ENCODE measurements around the gene NLGN4X. TPM values are rescaled to one million over a fixed set of nuclear protein-coding genes. Genes with fewer than 3 reads are reported as not detected.

The NLGN4X gene
- polyA plus RNA-seq, 1 of the 3 experiments (the other 2 are of a cell fraction): 0.05 TPM

- Histone ChIP-seq H3K27ac (ENCODE audit: low read depth in 2 of 2, low read length in 1 of 2) (no peak overlapping the region), H4K20me1 (ENCODE audit: insufficient read depth) (no peaks in the 10 kb centered on the region), H3K9me2 (no peaks in the 10 kb centered on the region), H3K4me1 (ENCODE audit: control insufficient read depth in 1 of 2, insufficient read depth in 2 of 2, low read depth in 1 of 2, low read length in 1 of 2) (no peaks in the 10 kb centered on the region), H3K4me3 (ENCODE audit: low read depth in 2 of 2, low read length in 1 of 2) (no peak overlapping the region), H3K9me3 (0 out of 2 replicates have a peak, but pooled peaks cover 6% of the 10 kb centered on the region), H3K79me2 (ENCODE audit: insufficient read depth) (no peaks in the 10 kb centered on the region), H3K27me3 (ENCODE audit: insufficient read depth) (no peaks in the 10 kb centered on the region), H3K36me3 (replicated peaks in 1 of 2; ENCODE audit: control insufficient read depth in 1 of 2, insufficient read depth in 2 of 2, low read length in 1 of 2) (no peaks in the 10 kb centered on the region), H3K4me2 (no peak overlapping the region), H2AFZ (ENCODE audit: low read depth) (no peak overlapping the region), H3F3A (replicated peaks; ENCODE audit: insufficient read depth) (no peaks in the 10 kb centered on the region), H3K9ac (no peak overlapping the region)
- POLR2A ChIA-PET: no interaction called here
- CTCF ChIA-PET: no interaction called here
- DNase-seq: peak; percentile 7
- 0 out of 2 replicates have a peak, but pooled peaks have one; percentile 9 for TF ChIP-seq RAD21 (IDR thresholded peaks at IDR 0.05; ENCODE audit: low read length)
- TF ChIP-seq FOXM1 (IDR thresholded peaks at IDR 0.05; ENCODE audit: low read depth): no peak
- 6% methylated on average over 5 of the region's 5 CpGs for WGBS (ENCODE audit: low lambda C conversion rate)
These were observed 133.2 kb downstream of the NLGN4X start for GRCh38 chrX:6095469-6095868.

- ChIA-PET POLR2A (no interaction called here), CTCF (no interaction called here)
- no peaks in the 10 kb centered on the region for H3K36me3 ChIP-seq (replicated peaks in 1 of 2; ENCODE audit: control insufficient read depth in 1 of 2, insufficient read depth in 2 of 2, low read length in 1 of 2)
- no peak overlapping the region for H3K4me3 ChIP-seq (ENCODE audit: low read depth in 2 of 2, low read length in 1 of 2)
- H3K27ac ChIP-seq (ENCODE audit: low read depth in 2 of 2, low read length in 1 of 2): no peak overlapping the region
- H3K27me3 ChIP-seq (ENCODE audit: insufficient read depth): no peaks in the 10 kb centered on the region
- no peak for DNase-seq
- H3K9ac ChIP-seq: no peak overlapping the region
- no peak overlapping the region for H2AFZ ChIP-seq (ENCODE audit: low read depth)
- no peak overlapping the region for H3K4me2 ChIP-seq
- H4K20me1 ChIP-seq (ENCODE audit: insufficient read depth): no peaks in the 10 kb centered on the region
- H3F3A ChIP-seq (replicated peaks; ENCODE audit: insufficient read depth): no peaks in the 10 kb centered on the region
- 13% methylated on average over 3 of the region's 3 CpGs for WGBS (ENCODE audit: low lambda C conversion rate)
- TF ChIP-seq MXI1 (IDR thresholded peaks at IDR 0.05; ENCODE audit: low read depth, low read length) (no peak), SIN3A (IDR thresholded peaks at IDR 0.05; ENCODE audit: borderline replicate concordance, low read depth, low read length) (no peak), RAD21 (IDR thresholded peaks at IDR 0.05; ENCODE audit: low read length) (no peak), USF1 (IDR thresholded peaks at IDR 0.05; ENCODE audit: borderline replicate concordance, low read depth) (no peak), GABPA (IDR thresholded peaks at IDR 0.05; ENCODE audit: low read depth) (no peak), ELF1 (IDR thresholded peaks at IDR 0.05) (no peak), RCOR1 (IDR thresholded peaks at IDR 0.05; ENCODE audit: low read length) (no peak), JUND (IDR thresholded peaks at IDR 0.05) (no peak), ZBTB33 (IDR thresholded peaks at IDR 0.05; ENCODE audit: borderline replicate concordance, low read depth) (no peak), CTCF (IDR thresholded peaks at IDR 0.05) (no peak)
- H3K9me3 ChIP-seq: no peaks in the 10 kb centered on the region
- H3K4me1 ChIP-seq (ENCODE audit: control insufficient read depth in 1 of 2, insufficient read depth in 2 of 2, low read depth in 1 of 2, low read length in 1 of 2): no peaks in the 10 kb centered on the region
- H3K79me2 ChIP-seq (ENCODE audit: insufficient read depth): no peaks in the 10 kb centered on the region
- no peaks in the 10 kb centered on the region for H3K9me2 ChIP-seq
These were observed 154.1 kb downstream of the NLGN4X start for GRCh38 chrX:6074532-6074931.

Measured in SK-N-SH (cell line).